ENCODE data around the gene PLEKHA5. TPM values are rescaled to one million over a fixed set of nuclear protein-coding genes. Genes with fewer than 3 reads are reported as not detected.

The PLEKHA5 gene
- polyA plus RNA-seq, 1 of the 3 experiments (the other 2 are of a cell fraction) = 7.1 TPM

GRCh38 chr12:19161216-19161615 lies 31.7 kb downstream of the PLEKHA5 start (continued):
- TF ChIP-seq CTCF (IDR thresholded peaks at IDR 0.05) = no peak
- TF ChIP-seq TCF12 (IDR thresholded peaks at IDR 0.05) = no peak
- TF ChIP-seq MEF2A (IDR thresholded peaks at IDR 0.05; ENCODE audit: borderline replicate concordance, low read depth) = no peak
- TF ChIP-seq FOSL2 (IDR thresholded peaks at IDR 0.05; ENCODE audit: borderline replicate concordance, low read depth) = no peak
- no peak for TF ChIP-seq TAF1 (IDR thresholded peaks at IDR 0.05; ENCODE audit: borderline replicate concordance, low read depth, low read length)
- no peak for TF ChIP-seq GABPA (IDR thresholded peaks at IDR 0.05; ENCODE audit: low read depth)
- no peak for TF ChIP-seq USF2 (IDR thresholded peaks at IDR 0.05; ENCODE audit: borderline replicate concordance, low read depth, low read length)

- WGBS (ENCODE audit: low lambda C conversion rate) = 93% methylated on average over 2 of the region's 2 CpGs
- Histone ChIP-seq H4K20me1 (ENCODE audit: insufficient read depth) (no peaks in the 10 kb centered on the region), H2AFZ (ENCODE audit: low read depth) (no peak overlapping the region), H3K4me2 (no peak overlapping the region), H3K9me3 (no peaks in the 10 kb centered on the region), H3K9ac (no peak overlapping the region), H3K36me3 (replicated peaks in 1 of 2; ENCODE audit: control insufficient read depth in 1 of 2, insufficient read depth in 2 of 2, low read length in 1 of 2) (no peaks in the 10 kb centered on the region), H3K4me1 (ENCODE audit: control insufficient read depth in 1 of 2, insufficient read depth in 2 of 2, low read depth in 1 of 2, low read length in 1 of 2) (peaks cover 0 to 5% of the 10 kb centered on the region in 2 experiments; a peak in 1 of 4 replicates), H3K9me2 (no peaks in the 10 kb centered on the region), H3F3A (replicated peaks; ENCODE audit: insufficient read depth) (no peaks in the 10 kb centered on the region), H3K79me2 (ENCODE audit: insufficient read depth) (peaks cover 7% of the 10 kb centered on the region), H3K4me3 (ENCODE audit: low read depth in 2 of 2, low read length in 1 of 2) (no peak overlapping the region), H3K27ac (ENCODE audit: low read depth in 2 of 2, low read length in 1 of 2) (no peak overlapping the region), H3K27me3 (ENCODE audit: insufficient read depth) (no peaks in the 10 kb centered on the region)
- ChIA-PET CTCF (interaction anchor here (2.0 kb wide), 1 partner anchor 21 kb away, joined by 7 read pairs; no protein-coding TSS in a partner anchor), POLR2A (no interaction called here)
- DNase-seq = no peak
- TF ChIP-seq RXRA (IDR thresholded peaks at IDR 0.05; ENCODE audit: borderline replicate concordance, low read depth) = no peak
- TF ChIP-seq GATA2 (CRISPR knock-in tag; IDR thresholded peaks at IDR 0.05) = no peak
- TF ChIP-seq REST (IDR thresholded peaks at IDR 0.05; ENCODE audit: low read depth, low read length) = no peak
- no peak for TF ChIP-seq MEF2A (IDR thresholded peaks at IDR 0.05; ENCODE audit: borderline replicate concordance, low read depth)
- no peak for TF ChIP-seq RAD21 (IDR thresholded peaks at IDR 0.05; ENCODE audit: low read length)
- TF ChIP-seq PBX3 (IDR thresholded peaks at IDR 0.05) = no peak
- TF ChIP-seq RCOR1 (IDR thresholded peaks at IDR 0.05; ENCODE audit: low read length) = no peak
- no peak for TF ChIP-seq FOXJ3 (CRISPR knock-in tag; IDR thresholded peaks at IDR 0.05)
- TF ChIP-seq IRF3 (IDR thresholded peaks at IDR 0.05; ENCODE audit: low read depth, low read length) = no peak
- no peak for TF ChIP-seq YY1 (IDR thresholded peaks at IDR 0.05; ENCODE audit: low read depth)
- TF ChIP-seq POLR2AphosphoS5 (IDR thresholded peaks at IDR 0.05; ENCODE audit: low read depth, low read length) = no peak
- TF ChIP-seq NRF1 (IDR thresholded peaks at IDR 0.05; ENCODE audit: low read depth, low read length) = no peak
- TF ChIP-seq USF2 (IDR thresholded peaks at IDR 0.05; ENCODE audit: borderline replicate concordance, low read depth, low read length) = no peak
- no peak for TF ChIP-seq EZH2phosphoT487 (IDR thresholded peaks at IDR 0.05; ENCODE audit: borderline replicate concordance, low read depth)
- TF ChIP-seq CHD2 (IDR thresholded peaks at IDR 0.05; ENCODE audit: low read length, partially characterized antibody) = no peak
- TF ChIP-seq TEAD4 (IDR thresholded peaks at IDR 0.05; ENCODE audit: borderline replicate concordance, insufficient read depth) = no peak
These were observed 35.9 kb downstream of the PLEKHA5 start for GRCh38 chr12:19165451-19165850.
